Hepatocyte (in vitro differentiated cells): ENCODE results near the gene FA2H.

Experiments used
- EZH2 ChIP-seq: fragments of 200-600 bp; sonication (generic); IDR thresholded peaks from 2 replicates; pipeline ENCODE4 v1.6.1; 2016; ENCODE audit warnings: antibody characterized with exemption, mild to moderate bottlenecking, borderline replicate concordance
- EZH2phosphoT487 ChIP-seq: fragments of 200-600 bp; sonication (generic); IDR thresholded peaks from one replicate; pipeline ENCODE4 v1.6.1; 2018; ENCODE audit warnings: antibody characterized with exemption, mild to moderate bottlenecking, low read depth, moderate library complexity; ENCODE audit not compliant: unreplicated experiment, severe bottlenecking
- TF ChIP-seq, protein P1 (sequence below): fragments of 200-600 bp; sonication (generic); IDR thresholded peaks from 2 replicates; pipeline ENCODE4 v1.5.1; 2016; ENCODE audit warnings: antibody characterized with exemption, mild to moderate bottlenecking; ENCODE audit not compliant: poor library complexity

DNA sequence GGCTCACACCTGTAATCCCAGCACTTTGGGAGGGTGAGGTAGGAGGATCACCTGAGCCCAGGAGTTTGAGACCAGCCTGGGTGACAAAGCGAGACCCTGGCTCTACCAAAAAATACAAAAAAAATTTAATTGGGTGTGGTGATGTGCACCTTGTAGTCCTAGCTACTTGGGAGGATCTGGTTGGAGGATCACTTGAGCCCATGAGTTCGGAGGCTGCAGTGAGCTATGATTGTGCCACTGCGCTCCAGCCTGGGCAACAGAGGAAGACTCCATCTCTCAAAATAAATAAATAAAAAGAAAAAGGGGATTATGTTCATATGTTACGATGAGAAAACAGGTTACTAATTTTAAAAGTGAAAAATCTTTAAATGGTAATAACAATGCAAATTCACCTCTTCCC lies 75.0 kb downstream of the FA2H start:
- TF ChIP-seq, protein P1, sequence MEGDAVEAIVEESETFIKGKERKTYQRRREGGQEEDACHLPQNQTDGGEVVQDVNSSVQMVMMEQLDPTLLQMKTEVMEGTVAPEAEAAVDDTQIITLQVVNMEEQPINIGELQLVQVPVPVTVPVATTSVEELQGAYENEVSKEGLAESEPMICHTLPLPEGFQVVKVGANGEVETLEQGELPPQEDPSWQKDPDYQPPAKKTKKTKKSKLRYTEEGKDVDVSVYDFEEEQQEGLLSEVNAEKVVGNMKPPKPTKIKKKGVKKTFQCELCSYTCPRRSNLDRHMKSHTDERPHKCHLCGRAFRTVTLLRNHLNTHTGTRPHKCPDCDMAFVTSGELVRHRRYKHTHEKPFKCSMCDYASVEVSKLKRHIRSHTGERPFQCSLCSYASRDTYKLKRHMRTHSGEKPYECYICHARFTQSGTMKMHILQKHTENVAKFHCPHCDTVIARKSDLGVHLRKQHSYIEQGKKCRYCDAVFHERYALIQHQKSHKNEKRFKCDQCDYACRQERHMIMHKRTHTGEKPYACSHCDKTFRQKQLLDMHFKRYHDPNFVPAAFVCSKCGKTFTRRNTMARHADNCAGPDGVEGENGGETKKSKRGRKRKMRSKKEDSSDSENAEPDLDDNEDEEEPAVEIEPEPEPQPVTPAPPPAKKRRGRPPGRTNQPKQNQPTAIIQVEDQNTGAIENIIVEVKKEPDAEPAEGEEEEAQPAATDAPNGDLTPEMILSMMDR = no peak
- no peak for TF ChIP-seq EZH2
- no peak for TF ChIP-seq EZH2phosphoT487
